SHP77 treated with DMSO at 0.1 percent for 48 hours (cell line): Measurements from ENCODE around the gene KRT80.

Experiments
- DNase-seq: peaks from one replicate; lab custom pipeline; 2025; lab: John Stamatoyannopoulos, UW

Gene KRT80

DNA sequence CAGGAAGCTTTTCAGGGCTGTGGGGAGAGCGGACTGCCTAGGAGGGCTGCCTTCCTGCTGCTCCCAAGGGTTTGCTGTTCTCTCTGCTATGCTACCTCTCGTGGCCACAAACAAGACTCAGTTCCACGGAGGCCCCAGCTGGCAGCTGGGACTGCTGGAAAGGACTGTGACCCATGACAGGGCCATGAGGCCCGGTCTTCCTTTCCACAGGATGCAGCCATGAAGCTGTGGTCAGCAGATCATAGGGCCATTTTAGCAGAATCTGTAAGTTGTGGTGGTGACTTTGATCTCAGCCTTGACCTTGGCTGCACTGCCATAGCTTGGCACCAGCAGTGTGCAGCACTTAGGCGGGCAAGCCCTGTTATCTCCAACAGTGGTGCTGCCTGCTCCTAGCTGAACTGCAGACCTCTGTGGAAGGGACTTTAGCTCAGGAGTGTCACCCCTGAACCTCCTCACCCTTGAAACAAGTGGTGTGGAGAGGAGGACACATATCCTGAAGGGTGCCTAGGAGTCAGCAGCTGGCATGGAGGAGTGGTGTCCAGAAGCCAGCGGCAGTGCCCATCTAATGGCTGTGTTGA is 12.3 kb downstream of the KRT80 start:
- DNase-seq = no peak

GRCh38 chr12:52178984-52179383 is 12.8 kb downstream of the KRT80 start:
- DNase-seq = no peak

- no peak for DNase-seq
Observed at GRCh38 chr12:52178443-52178842, 13.4 kb downstream of the KRT80 start.

DNA sequence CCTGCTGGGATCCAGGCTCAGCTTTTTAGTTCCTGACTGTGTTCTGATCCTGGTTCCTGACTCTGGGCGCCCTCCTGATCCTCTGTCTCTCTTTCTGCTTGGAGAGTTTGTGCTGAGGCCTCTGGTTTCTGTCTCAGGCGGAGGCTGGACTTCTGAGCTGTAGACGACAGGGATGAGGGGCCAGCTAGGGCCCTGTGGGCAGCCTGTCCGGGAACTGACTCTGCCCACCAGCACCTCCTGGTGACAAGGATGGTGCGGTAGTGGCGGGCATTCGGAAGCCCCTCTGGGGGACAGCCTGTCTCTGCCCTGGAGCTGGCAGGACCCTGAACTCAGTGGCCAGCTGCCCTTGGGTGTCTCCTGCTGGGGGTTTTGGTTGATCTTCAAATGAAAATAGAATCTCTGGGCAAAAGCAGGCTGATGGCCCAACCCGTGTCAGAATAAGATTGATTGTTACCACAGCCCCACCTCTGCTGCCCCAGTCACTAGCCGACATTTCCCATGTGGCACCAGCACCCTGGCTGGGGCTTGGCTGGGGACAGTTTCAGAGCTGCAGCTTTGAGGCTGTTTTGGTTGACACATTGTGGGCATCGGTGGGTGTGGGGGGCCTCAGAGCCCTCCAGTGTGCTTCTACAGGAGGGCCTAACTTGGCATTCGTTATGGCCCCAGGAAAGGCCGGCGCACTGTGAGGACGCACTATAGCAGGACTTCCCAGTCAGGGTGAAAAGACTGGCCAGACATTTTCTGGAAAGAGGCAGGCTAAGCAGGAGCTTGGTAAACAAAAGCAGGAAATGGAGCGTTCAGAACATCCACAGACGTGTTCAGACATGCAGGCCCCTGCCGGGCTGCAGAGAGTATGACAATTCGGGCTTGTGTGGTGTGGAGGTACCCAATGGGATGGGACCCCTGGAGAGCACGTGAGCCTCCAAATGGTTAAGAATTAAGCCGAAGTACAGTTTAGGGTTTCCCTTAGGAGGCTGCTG is 16.2 kb downstream of the KRT80 start:
- DNase-seq = peak; percentile 90

DNA sequence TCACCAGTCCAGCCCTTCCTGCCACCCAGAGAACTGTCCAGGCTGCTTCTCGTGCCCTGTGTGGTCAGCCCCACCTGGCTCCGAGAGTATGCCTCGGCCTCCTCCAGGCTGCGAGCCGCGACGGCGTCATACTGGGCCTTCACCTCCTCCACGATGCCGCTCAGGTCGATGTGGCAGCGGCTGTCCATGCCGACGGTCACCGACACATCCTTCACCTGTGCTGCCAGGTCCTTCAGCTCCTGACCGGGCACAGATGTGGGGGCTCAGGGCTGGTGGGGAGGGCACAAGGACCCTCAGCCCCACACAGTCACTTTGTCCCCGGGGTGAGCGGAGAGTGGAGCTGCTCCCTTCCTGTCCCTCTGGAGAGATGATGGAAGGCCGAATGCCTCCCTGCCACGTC is 18.3 kb downstream of the KRT80 start:
- DNase-seq = no peak

- DNase-seq = no peak
Observed at GRCh38 chr12:52172956-52173355, 18.9 kb downstream of the KRT80 start.

- DNase-seq = peak; percentile 10
Observed at GRCh38 chr12:52171950-52172512, 19.8 kb downstream of the KRT80 start.

DNA sequence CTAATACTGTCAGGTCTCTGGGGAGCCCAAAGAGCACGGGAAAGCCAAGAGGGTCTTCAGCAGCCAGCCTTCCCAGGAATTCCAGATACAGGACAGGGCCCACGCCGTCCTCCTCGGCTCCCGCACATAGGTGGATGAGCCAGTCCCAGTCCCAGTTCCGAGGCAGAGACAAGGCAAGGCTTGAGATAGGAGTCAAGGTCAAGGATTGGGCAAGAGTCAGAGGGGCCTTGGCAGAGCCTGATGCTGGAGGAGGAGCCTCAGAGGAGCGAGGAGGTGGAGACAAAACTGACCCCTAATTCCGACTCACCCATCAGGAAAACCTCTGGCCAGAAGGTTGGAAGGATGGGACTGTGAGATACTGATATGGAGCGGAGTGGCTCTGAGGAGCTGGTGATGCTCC is 21.0 kb downstream of the KRT80 start:
- no peak for DNase-seq

DNA sequence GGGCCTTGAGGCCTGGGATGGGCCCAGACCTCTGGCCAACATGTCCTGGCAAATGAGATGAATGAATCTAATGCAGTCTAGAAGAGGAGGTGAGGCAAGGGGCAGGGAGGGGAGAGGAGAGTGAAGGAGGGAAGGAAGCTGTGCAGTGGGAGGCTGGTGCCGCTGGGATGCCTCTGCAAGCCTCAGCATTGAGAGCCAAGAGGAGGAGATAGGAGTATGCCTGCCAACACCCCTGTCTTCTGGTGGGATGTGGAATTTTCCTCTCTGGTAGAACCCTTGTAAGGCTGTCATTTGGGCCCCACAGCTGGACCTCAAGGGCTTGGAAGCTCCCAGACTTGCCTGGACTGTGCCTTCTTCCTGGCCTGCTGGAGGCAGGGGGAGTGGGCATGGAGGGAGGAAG is 21.9 kb downstream of the KRT80 start:
- no peak for DNase-seq

DNA sequence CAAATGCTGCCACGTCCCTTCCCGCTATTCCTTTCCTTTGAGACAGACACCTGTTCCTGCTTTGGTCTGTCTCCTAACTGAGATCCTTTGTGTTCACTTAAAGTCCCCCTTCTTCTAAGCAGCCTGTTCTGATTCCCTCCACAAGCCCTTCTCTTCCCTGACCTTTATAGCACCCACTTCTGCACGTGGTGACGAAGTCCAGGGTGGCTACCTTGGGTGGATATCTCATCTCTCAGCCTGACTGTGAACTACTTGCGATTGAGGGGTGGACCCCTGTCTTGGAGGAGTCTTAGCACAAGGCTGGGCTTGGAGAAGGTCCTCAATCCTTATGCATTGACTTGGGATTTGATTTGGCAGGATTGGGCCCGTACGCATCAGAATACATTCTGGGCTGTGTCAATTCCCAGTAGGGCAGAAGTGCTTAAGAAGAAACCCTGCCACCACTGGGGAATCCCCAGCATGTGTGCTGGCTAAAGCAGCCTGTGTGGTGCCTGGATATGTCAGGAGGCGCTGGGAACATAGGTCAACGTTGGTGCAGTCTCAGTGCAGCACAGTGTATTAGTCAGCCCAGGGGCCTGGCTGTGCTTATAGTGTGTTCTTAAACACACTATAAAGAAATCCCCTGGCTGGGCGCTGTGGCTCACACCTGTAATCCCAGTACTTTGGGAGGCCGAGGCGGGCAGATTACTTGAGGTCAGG is 23.6 kb downstream of the KRT80 start:
- no peak for DNase-seq

DNA sequence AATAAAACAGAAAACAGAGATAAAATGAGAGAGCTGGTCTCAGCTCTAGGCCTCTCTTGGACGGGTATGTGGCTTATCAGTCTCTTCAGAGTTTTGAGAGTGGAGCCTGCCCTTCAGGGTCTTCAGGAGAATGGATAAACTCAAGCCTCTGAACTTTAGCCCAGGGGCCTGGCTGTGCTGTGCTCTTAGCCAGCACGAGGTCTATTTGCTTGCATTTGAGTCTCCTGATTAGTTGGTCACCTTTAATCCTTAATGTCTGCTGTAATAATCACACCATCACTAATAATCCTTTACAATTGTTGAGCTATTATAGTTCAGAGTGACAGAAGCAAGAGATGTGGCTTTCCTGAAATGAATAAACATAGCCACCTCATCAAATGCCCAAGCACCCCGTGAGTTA is 24.3 kb downstream of the KRT80 start:
- no peak for DNase-seq

DNA sequence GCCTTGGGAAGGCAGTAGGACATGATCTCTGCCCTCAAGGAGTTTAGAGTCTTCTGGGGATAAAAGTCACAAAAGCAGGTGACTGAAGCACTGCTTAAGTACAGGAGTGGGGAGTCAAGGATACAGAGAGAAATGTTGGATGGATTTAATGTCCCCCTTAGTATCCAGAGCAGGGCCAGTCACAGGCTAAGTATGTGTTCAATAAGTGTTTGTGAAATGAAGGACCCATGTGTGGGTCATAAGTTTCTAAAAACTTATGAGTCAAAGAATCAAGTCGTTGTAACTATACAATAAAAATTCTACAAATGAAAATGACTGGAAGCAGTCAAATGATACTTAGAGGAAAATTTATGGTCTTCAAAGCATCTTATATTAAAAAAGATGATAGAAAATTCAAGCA is 25.1 kb downstream of the KRT80 start:
- DNase-seq = no peak

DNA sequence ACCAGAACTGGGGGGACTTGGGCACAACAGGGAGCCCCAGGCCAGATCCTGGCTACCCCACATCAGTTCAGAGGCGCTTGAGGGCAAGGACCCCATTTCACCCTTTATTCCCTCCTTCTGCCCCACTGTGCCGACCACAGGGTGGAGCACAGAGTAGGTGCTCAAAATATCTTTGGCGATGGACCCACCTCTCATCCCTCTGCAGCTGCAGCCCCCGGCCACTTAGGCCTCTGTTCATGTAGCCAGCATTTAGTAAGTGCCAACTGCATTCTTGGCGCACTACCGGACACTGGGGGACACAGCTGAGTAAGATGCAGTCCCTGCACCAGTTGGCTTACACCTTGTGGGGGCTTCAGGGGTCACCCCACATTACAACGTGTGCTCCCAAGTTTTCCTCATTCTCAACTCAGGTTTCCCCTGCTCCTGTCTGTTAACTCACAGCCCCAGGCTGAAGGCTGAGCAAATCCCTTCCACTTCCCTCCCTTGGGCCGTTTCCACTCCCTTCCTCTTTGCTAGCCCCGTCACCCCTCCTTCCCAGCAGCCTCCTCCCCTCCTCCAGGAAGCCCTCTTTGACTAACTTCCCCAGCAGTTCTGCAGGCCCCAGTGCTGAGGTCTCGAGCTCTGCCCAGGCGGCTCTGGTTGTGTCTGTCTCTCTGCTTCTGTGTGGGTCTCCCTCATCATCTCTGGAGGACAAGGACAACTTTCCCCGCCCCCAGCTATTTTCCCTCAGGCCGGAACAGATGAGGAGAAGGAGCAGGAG is 26.5 kb downstream of the KRT80 start:
- DNase-seq = no peak

- peak; percentile 4 for DNase-seq
Observed at GRCh38 chr12:52164624-52165023, 27.2 kb downstream of the KRT80 start.

- DNase-seq = no peak
Observed at GRCh38 chr12:52162981-52163380, 28.8 kb downstream of the KRT80 start.

- no peak for DNase-seq
Observed at GRCh38 chr12:52160200-52160599, 31.6 kb downstream of the KRT80 start.

GRCh38 chr12:52157566-52158150 is 34.2 kb downstream of the KRT80 start:
- DNase-seq = no peak

GRCh38 chr12:52156757-52157565 is 34.9 kb downstream of the KRT80 start:
- DNase-seq = peak; percentile 36

DNA sequence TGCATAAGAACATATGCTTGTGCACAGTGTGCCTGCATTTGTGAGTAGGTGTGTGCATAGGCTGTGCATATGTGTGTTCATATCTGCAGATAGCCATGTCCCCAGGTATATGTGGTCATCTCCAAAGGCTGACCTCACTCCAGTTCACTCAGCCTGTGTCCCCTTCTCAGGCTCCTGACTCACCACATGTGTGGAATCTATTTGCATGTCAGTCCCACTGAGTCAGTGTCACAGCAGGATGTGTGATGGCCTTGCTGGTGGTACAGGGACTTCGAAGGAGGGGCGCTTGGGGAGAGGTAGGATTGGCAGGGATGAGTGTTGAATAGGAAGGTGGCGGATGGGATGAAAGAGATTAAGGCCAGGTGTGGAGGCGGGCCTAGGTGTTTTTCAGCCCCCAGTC is 35.5 kb downstream of the KRT80 start:
- DNase-seq = no peak

- no peak for DNase-seq
Observed at GRCh38 chr12:52155048-52155868, 36.6 kb downstream of the KRT80 start.
